SJSA1 (cell line): Measurements from ENCODE around the gene PRDM16. TPM values are rescaled to one million over a fixed set of nuclear protein-coding genes. Genes with fewer than 3 reads are reported as not detected.

Source experiments
- DNase-seq, 2 experiments: peaks; one replicate each; pipeline ENCODE4 v3.0.0-alpha.2; 2015 to 2020; ENCODE audit warnings: low spot score in 2 of 2, low read depth in 1 of 2
- H3K27ac ChIP-seq: fragments of 250-450 bp; sonication (Bioruptor Pico); 2 replicates; pipeline ENCODE4 v1.5.1; 2020; ENCODE audit warnings: mild to moderate bottlenecking, moderate library complexity
- H3K27me3 ChIP-seq: fragments of 250-450 bp; sonication (Bioruptor Pico); replicated peaks from 2 replicates; pipeline ENCODE4 v1.5.1; 2020; ENCODE audit warnings: mild to moderate bottlenecking, moderate library complexity
- H3K36me3 ChIP-seq: fragments of 250-450 bp; sonication (Bioruptor Pico); 2 replicates; pipeline ENCODE4 v1.5.1; 2020; ENCODE audit warnings: mild to moderate bottlenecking
- H3K4me1 ChIP-seq: fragments of 250-450 bp; sonication (Bioruptor Pico); replicated peaks from 2 replicates; pipeline ENCODE4 v1.6.1; 2021; ENCODE audit warnings: mild to moderate bottlenecking
- H3K4me3 ChIP-seq: fragments of 250-450 bp; sonication (Bioruptor Pico); 2 replicates; pipeline ENCODE4 v1.5.1; 2020; ENCODE audit warnings: mild to moderate bottlenecking
- H3K9me3 ChIP-seq: fragments of 250-450 bp; sonication (Bioruptor Pico); replicated peaks from 2 replicates; pipeline ENCODE4 v1.5.1; 2020; ENCODE audit warnings: mild to moderate bottlenecking
- total RNA-seq: library from RNA; depleted of rRNA; stranded (reverse); fragments of >200 nt; shearing (Covaris generic); gene quantifications from 2 replicates; pipeline ENCODE4 v1.2.3, GENCODE V29; 2014

PRDM16 gene
- total RNA-seq, 1 experiment from 2014 or later, result 0.05 TPM

DNA sequence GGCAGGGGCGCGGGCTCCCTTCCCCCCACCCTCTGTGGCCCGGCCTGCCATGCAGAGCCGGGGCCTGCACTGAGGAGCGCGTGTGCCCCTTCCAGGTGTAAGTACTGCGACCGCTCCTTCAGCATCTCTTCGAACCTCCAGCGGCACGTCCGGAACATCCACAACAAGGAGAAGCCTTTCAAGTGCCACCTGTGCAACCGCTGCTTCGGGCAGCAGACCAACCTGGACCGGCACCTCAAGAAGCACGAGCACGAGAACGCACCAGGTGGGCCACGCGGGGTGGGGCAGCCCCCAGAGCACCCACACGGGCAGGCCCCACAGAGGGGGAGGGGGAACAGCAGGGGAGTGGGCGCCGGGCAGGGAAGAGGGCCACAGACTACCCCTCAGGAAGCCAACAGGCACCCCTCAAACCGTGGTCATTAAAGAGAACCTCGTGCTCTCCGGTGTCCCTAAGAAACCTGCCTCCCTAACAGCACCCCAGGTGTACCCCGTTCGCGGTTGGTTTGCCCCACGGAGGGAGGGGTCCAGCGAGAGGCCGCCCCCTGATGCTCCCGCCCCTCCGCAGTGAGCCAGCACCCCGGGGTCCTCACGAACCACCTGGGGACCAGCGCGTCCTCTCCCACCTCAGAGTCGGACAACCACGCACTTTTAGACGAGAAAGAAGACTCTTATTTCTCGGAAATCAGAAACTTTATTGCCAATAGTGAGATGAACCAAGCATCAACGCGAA is 356.6 kb downstream of the PRDM16 start:
- Histone ChIP-seq H3K4me1 (no peaks in the 10 kb centered on the region), H3K36me3 (no peaks in the 10 kb centered on the region), H3K27ac (no peak overlapping the region), H3K9me3 (no peaks in the 10 kb centered on the region), H3K27me3 (no peaks in the 10 kb centered on the region), H3K4me3 (no peak overlapping the region)
- DNase-seq, result no peak

DNA sequence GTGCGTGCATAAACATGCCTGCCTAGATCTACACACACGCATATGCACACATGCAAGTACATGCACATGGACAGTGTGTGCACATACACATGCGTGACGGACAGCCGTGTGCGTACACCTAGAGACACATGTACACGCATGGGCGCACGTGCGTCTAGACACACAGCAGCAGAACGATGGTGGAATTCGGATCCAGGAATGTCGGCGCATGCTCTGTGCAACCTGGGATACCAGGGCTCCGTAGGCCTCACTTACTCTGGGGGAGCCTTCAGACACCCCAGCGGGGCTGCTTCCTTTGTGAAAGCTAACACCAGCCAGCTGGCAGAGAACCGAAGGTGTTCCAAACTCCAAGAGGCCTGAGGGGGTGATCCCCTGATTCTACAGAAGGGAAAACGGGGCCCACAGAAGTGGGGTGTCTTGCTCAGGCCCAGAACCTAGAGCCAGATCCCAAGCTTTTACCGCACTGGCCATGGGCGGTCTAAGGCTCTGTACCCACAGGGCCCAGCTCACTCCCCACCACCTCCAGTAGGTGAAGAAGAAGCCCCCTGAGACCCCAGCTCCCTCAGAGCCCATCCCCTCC is 358.0 kb downstream of the PRDM16 start:
- Histone ChIP-seq H3K27ac (no peak overlapping the region), H3K9me3 (no peaks in the 10 kb centered on the region), H3K36me3 (no peaks in the 10 kb centered on the region), H3K4me3 (no peak overlapping the region), H3K4me1 (no peaks in the 10 kb centered on the region), H3K27me3 (no peaks in the 10 kb centered on the region)
- no peak for DNase-seq

DNA sequence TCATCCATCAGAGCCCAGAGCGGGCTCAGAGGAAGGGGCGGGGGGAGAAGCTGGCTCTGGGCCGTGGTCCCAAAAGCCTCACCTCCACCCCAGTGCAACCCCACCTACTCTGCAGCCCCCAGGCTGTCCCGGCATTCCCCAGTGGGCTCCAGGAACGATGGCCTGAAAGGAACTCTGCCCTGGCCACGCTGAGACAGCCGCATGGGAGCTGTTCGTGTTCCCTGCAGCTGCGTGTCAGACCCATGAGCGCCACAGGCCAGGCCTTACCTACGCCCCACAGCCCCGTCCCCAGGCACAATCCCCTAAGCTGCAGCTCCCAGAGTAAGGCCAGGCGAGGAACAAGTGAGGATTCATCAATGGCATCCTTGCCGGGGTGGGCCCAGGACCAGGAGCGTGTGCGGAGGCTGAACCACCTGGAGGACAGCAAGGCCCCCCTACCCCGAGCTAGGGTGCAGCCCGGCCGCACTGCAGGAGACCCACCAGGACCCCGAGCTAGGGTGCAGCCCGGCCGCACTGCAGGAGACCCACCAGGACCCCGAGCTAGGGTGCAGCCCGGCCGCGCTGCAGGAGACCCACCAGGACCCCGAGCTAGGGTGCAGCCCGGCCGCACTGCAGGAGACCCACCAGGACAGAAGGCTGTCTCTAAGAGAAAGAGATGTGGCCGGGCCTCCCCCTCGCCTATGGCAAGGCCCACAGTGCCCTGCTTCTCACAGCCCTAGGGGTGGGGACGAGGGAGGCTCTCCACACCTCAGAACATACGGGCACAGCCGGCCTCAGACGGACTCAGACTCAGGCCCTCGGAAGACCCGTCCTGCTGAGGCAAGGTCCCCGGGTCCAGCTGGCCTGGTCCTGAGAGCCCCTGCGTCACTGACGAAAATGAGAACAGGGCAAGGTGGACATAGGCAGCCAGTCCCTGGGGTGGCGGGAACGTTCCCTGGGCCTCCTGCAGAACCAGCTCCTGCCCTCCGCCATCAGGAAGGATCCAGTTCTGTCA is 359.0 kb downstream of the PRDM16 start:
- Histone ChIP-seq H3K27ac (no peak overlapping the region), H3K9me3 (no peaks in the 10 kb centered on the region), H3K4me1 (no peaks in the 10 kb centered on the region), H3K36me3 (no peaks in the 10 kb centered on the region), H3K4me3 (no peak overlapping the region), H3K27me3 (no peaks in the 10 kb centered on the region)
- no peak for DNase-seq

DNA sequence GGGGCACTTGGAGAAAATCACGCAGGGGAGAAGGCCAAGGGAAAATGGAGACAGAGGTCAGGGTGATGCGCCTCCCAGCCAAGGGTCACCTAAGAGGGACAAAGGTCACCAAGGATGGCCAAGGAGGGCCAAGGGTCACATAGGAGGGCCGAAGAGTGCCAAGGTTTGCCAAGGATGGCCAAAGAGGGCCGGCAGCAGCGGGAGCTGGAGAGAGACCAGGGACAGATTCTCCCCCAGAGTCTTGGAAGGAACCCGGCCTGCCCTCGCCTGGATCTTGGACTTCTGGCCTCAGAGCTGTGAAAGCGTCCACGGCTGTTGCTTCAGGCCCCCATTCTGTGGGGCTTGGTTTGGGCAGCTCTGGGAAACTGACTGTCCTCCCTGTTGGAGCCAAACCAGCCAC is 359.9 kb downstream of the PRDM16 start:
- Histone ChIP-seq H3K27me3 (no peaks in the 10 kb centered on the region), H3K4me1 (no peaks in the 10 kb centered on the region), H3K27ac (no peak overlapping the region), H3K9me3 (no peaks in the 10 kb centered on the region), H3K36me3 (no peaks in the 10 kb centered on the region), H3K4me3 (no peak overlapping the region)
- no peak for DNase-seq

DNA sequence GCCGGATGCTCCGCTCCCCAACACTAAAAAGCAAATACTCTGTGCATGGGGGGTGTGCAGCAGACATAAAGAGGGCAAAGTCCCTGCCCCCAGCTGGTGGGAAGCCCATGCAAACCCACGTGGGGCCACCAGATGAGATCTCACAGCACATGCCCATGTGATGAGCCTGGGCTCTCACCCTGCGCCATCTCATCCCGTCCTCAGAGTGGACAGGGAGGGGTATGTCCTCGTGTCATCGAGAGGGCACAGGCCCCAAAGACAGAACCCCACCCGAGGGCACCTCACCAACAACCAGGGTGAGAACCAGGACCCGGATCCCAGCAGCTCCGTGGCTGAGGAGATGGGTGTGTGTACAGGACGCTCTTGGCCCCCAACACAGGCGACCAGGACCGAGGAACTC is 360.3 kb downstream of the PRDM16 start:
- no peak overlapping the region for H3K27ac ChIP-seq
- H3K4me1 ChIP-seq, result no peaks in the 10 kb centered on the region
- no peaks in the 10 kb centered on the region for H3K36me3 ChIP-seq
- no peak for DNase-seq
- no peaks in the 10 kb centered on the region for H3K9me3 ChIP-seq
- H3K4me3 ChIP-seq, result no peak overlapping the region
- H3K27me3 ChIP-seq, result no peaks in the 10 kb centered on the region

DNA sequence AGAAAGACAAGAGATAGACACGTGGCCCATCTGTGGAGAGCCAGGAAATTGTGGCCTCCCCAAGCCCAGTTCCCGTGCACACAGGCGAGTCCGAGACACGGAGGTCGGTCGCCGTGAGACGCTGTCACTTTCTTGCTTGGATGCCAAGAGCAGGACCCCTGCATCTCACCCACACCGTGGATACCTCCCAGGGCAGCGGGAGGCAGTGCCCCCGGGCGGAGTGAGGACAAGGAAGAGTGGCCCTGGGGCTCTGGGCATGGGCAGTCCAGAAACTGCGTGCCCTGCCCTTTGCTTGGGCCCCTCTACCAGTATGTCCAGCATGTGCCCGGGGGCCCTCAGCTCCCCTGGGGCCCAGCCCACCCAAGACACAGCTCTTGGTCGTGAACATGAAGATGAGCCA is 360.8 kb downstream of the PRDM16 start:
- H3K4me1 ChIP-seq, result no peaks in the 10 kb centered on the region
- H3K9me3 ChIP-seq, result no peaks in the 10 kb centered on the region
- no peak overlapping the region for H3K27ac ChIP-seq
- no peaks in the 10 kb centered on the region for H3K27me3 ChIP-seq
- no peaks in the 10 kb centered on the region for H3K36me3 ChIP-seq
- H3K4me3 ChIP-seq, result no peak overlapping the region
- no peak for DNase-seq

DNA sequence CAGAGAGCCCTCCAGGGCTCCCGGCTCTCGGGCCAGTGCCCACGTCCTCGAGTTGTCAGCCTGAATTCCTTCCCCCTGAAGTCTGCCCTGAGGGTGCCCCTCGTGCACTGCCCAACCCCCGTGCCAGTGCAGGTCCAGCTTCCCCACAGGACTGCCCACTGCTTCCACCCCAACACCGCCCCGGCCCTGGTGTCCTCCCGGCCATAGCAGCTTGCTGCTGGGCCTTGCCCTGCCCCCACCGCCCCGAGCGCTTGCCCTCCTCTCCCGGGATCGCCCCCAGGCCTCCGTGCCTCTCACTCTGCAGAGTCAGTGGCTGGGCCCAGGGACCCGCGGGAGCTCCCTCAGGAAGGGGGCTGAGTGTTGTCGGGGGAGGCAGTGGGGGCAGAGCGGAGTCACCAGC is 361.4 kb downstream of the PRDM16 start:
- H3K4me3 ChIP-seq, result no peak overlapping the region
- no peak overlapping the region for H3K27ac ChIP-seq
- H3K27me3 ChIP-seq, result no peaks in the 10 kb centered on the region
- no peaks in the 10 kb centered on the region for H3K36me3 ChIP-seq
- no peaks in the 10 kb centered on the region for H3K4me1 ChIP-seq
- H3K9me3 ChIP-seq, result no peaks in the 10 kb centered on the region
- no peak for DNase-seq

DNA sequence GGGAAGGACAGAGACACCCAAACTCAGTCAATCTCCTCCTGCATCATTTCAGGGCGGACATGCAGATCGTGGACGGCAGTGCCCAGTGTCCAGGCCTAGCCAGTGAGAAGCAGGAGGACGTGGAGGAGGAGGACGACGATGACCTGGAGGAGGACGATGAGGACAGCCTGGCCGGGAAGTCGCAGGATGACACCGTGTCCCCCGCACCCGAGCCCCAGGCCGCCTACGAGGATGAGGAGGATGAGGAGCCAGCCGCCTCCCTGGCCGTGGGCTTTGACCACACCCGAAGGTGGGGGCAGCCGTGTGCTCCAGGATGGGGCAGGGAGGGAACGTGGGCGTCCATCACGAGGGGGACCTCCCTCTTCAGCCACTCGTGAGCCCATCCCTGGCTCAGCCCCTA is 361.8 kb downstream of the PRDM16 start:
- no peaks in the 10 kb centered on the region for H3K4me1 ChIP-seq
- no peaks in the 10 kb centered on the region for H3K27me3 ChIP-seq
- H3K4me3 ChIP-seq, result no peak overlapping the region
- no peaks in the 10 kb centered on the region for H3K36me3 ChIP-seq
- no peak for DNase-seq
- no peak overlapping the region for H3K27ac ChIP-seq
- no peaks in the 10 kb centered on the region for H3K9me3 ChIP-seq

DNA sequence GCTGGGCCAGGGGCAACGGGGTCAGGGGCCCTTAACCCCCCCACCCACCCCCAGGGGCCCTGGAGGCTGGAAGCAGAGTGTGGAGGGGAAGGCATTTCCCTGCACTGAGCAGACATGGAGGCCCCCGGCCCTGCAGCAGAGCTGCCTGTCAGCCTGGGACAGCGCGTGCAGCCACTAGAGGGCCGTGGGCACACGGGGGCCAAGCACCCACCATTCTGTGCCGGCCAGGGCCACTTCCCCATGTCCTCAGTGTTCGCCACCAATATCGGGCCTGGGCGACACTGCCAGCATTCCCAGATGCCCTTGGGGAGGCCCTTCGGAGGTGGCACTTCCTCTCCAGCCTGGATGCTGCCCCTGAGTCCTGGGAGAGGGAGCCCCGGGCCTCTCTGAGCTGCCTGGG is 362.3 kb downstream of the PRDM16 start:
- no peaks in the 10 kb centered on the region for H3K9me3 ChIP-seq
- no peak overlapping the region for H3K27ac ChIP-seq
- no peaks in the 10 kb centered on the region for H3K36me3 ChIP-seq
- no peak for DNase-seq
- H3K27me3 ChIP-seq, result no peaks in the 10 kb centered on the region
- no peak overlapping the region for H3K4me3 ChIP-seq
- H3K4me1 ChIP-seq, result no peaks in the 10 kb centered on the region

DNA sequence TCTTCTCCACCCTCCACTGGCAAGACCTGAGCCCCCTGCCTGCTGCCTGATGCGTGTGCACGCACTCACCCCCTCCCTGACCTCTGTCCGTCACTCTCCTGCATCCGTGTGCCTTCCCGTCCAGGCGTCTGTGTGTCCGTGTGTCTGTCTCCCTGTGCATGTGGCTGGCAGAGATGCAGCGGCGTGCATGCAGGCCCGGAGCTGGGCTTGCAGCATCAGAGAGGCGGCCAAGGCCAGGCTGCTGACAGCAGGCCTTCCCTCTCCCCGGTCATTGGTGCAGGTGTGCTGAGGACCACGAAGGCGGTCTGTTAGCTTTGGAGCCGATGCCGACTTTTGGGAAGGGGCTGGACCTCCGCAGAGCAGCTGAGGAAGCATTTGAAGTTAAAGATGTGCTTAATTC is 362.7 kb downstream of the PRDM16 start:
- no peaks in the 10 kb centered on the region for H3K9me3 ChIP-seq
- H3K4me3 ChIP-seq, result no peak overlapping the region
- no peak for DNase-seq
- no peaks in the 10 kb centered on the region for H3K27me3 ChIP-seq
- no peaks in the 10 kb centered on the region for H3K36me3 ChIP-seq
- H3K4me1 ChIP-seq, result no peaks in the 10 kb centered on the region
- H3K27ac ChIP-seq, result no peak overlapping the region

DNA sequence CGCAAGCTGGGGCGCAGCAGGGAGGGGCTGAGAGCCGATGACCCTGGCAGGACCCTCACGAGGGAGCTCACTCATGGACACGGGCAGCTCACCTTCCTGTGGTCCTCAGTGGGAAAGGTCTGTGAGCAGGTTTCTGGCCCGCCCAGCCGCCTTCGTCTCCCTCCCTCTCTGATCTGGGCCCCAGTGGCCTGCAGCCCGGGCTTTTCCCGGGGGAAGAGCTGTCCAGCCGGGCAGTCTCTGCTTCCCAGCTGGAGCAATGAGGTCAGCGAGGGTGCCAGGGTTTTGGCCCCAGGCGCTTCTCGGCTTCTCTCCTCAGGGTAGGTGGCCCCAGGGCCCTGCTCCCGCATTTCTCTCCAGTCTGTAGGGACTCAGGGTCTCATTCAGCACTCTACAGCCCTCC is 363.3 kb downstream of the PRDM16 start:
- Histone ChIP-seq H3K36me3 (no peaks in the 10 kb centered on the region), H3K4me3 (no peak overlapping the region), H3K27ac (no peak overlapping the region), H3K4me1 (no peaks in the 10 kb centered on the region), H3K27me3 (no peaks in the 10 kb centered on the region), H3K9me3 (no peaks in the 10 kb centered on the region)
- no peak for DNase-seq

DNA sequence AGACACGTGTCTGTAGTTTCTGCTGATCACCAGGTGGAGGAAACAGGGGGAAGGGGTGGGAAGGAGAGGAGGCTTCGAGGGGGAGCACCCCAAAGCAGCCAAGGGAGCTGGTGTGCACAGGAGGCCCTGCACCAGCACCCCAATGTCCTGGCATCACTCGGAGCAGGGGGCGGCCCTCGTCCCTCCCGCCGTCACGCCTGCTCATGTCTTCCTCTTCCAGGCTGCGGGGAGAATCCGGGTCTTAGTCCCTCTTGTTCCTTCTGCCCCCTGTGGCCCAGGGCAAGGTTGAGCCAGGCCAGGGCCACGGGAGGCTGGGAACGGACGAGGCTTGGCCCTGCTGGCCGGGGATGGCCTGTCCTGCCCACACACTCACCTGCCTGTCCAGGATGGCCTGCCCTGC is 364.1 kb downstream of the PRDM16 start:
- H3K4me3 ChIP-seq, result no peak overlapping the region

DNA sequence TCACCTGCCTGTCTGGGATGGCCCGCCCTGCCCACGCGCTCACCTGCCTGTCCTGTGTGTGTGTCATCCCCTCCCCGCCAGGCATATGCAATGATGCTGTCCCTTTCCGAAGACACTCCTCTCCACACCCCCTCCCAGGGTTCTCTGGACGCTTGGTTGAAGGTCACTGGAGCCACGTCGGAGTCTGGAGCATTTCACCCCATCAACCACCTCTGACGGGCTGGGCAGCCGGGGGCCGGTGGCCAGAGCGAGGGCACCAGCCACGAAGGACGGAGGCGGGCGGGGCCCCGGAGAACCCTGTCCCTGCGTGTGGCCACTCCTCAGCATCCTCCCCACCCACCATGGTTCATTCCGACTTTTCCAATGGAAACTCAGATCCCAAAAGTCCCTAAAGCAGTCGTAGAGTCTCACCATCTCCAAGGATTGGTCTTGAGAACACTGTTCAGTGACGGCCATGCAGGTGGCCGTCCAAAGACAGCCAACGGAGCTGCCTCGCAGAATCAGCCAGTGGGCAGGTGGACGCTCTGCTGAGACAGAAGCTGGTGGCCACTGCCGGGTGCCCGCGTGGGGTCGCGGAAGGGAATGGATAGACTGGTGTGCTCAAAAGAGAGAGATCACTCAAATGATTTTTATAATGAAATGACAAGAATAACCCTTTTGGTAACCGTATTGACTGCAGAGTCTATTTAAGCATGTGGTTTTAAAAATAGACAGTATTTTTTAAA is 364.8 kb downstream of the PRDM16 start:
- Histone ChIP-seq H3K4me3 (no peak overlapping the region), H3K36me3 (no peaks in the 10 kb centered on the region), H3K9me3 (no peaks in the 10 kb centered on the region), H3K27ac (no peak overlapping the region), H3K27me3 (no peaks in the 10 kb centered on the region), H3K4me1 (no peaks in the 10 kb centered on the region)
- DNase-seq, result no peak

More for the DNA sequence above, 364.1 kb downstream of the PRDM16 start:
- Histone ChIP-seq H3K27ac (no peak overlapping the region), H3K27me3 (no peaks in the 10 kb centered on the region), H3K9me3 (no peaks in the 10 kb centered on the region), H3K4me1 (no peaks in the 10 kb centered on the region), H3K36me3 (no peaks in the 10 kb centered on the region)
- DNase-seq, result no peak
